GM18502 (cell line): Measurements from ENCODE around the gene FMO5.
"Not testable (repeated sequence)": the region's sequence is repeated elsewhere in the genome, so short reads cannot be mapped to it uniquely, and the experiment has no call there.

Source experiments
- ATAC-seq: cut with Tn5 transposase; IDR thresholded peaks from one replicate; pipeline ENCODE4 v1.9.1; 2021; ENCODE audit warnings: mild to moderate bottlenecking; ENCODE audit not compliant: unreplicated experiment, poor library complexity

The FMO5 gene

GRCh38 chr1:147209825-147210821 is 15.0 kb downstream of the FMO5 start:
- no peak for ATAC-seq

- no peak for ATAC-seq
Measured at GRCh38 chr1:147208619-147209018, 16.5 kb downstream of the FMO5 start.

- no peak for ATAC-seq
Measured at GRCh38 chr1:147207192-147207591, 17.9 kb downstream of the FMO5 start.

GRCh38 chr1:147204080-147204479 is 21.1 kb downstream of the FMO5 start:
- no peak for ATAC-seq

- ATAC-seq: no peak
Measured at GRCh38 chr1:147202576-147202975, 22.6 kb downstream of the FMO5 start.

GRCh38 chr1:147201786-147202185 is 23.4 kb downstream of the FMO5 start:
- no peak for ATAC-seq

GRCh38 chr1:147201276-147201675 is 23.9 kb downstream of the FMO5 start:
- no peak for ATAC-seq

- ATAC-seq: not testable (repeated sequence)
Measured at GRCh38 chr1:147197324-147197723, 27.8 kb downstream of the FMO5 start.

- ATAC-seq: no peak
Measured at GRCh38 chr1:147189514-147189913, 35.6 kb downstream of the FMO5 start.

GRCh38 chr1:147185432-147185831 is 39.7 kb downstream of the FMO5 start:
- ATAC-seq: no peak

- no peak for ATAC-seq
Measured at GRCh38 chr1:147177611-147178380, 47.3 kb downstream of the FMO5 start.

GRCh38 chr1:147172168-147173016 is 52.7 kb downstream of the FMO5 start, which contains the start of gene PRKAB2:
Gene PRKAB2 (minus strand): TSS chr1:147172470. CDS start chr1:147172144, 326 bp downstream.
- ATAC-seq: peak; percentile 90

- ATAC-seq: no peak
Measured at GRCh38 chr1:147171399-147172167, 53.6 kb downstream of the FMO5 start.

GRCh38 chr1:147169840-147170674 is 55.1 kb downstream of the FMO5 start:
- ATAC-seq: no peak

- ATAC-seq: no peak
Measured at GRCh38 chr1:147169171-147169570, 56.0 kb downstream of the FMO5 start.

- ATAC-seq: no peak
Measured at GRCh38 chr1:147168626-147169058, 56.5 kb downstream of the FMO5 start.

- no peak for ATAC-seq
Measured at GRCh38 chr1:147167365-147167764, 57.8 kb downstream of the FMO5 start.

- no peak for ATAC-seq
Measured at GRCh38 chr1:147163019-147163418, 62.1 kb downstream of the FMO5 start.

- ATAC-seq: no peak
Measured at GRCh38 chr1:147162093-147162492, 63.0 kb downstream of the FMO5 start.
